Stimulated activated CD4-positive, alpha-beta T cell treated with anti-CD3 and anti-CD28 coated beads, Interleukin-2, amount 100 ng/mL, for 24 hours (primary cell): ENCODE data around the gene TAS2R39.

Experiments
- DNase-seq, 2 donors: peaks; one replicate each; pipeline ENCODE4 v3.0.0-alpha.2; 2020

The TAS2R39 gene

DNA sequence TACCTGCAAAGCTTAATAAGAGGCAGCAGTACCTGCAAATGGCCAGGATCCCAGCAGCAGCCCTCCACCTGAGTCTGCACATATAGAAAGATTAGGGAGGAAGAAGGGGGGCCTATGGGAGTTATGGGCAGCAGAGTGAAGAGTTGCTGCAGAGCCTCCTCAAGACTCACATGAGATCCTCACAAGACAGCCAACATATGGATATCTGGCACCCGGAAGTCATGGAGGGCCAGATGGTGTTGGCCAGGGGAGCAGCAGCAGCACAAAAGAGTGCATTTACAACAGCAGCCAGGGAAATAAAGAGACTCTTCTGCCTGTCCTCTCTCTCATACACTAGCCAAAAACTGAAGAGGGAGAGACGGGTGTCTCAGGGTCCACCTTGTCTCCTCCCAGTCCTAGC is 34.6 kb downstream of the TAS2R39 start:
- DNase-seq: no peak

DNA sequence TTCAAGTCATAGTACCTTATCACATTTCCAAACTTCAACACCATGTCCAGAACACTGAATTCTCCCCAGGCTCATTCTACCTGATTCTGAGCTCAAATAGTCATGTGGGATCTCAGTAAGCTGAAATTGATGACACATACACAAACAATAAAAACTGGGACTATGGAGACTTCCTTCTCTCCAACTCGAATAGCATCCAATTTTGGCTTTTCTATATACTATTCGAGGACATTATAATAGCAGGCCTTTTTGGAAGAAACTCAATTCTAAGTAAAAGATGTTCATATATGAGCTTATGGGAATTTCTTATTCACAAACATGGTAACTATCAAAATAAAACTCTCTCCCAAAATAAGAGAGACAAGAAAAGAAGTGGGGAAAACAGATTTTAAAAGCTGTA is 38.1 kb downstream of the TAS2R39 start:
- no peak for DNase-seq

DNA sequence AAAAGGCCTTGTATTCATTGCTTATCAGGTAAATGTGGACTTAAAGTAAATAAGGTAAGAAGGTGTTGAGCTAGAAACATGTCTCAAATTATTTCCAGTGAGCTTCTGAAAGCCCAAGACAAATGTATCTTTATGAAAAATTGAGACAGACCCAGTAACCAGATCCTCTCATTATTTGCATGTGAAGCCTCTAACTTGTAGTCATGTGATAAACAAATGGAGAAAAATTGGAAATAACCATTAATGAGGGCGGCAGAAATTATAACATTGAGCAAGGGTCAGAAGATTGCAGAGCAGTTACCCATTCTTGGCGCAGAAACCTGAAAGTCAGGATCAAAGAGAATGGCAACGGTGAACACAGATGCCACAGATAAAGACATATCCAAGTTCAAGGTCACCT is 38.5 kb downstream of the TAS2R39 start, which contains the start of gene TAS2R40:
Gene TAS2R40 (plus strand): TSS at position 301 of the 400 bp plus-strand sequence. CDS start 42 bp downstream, at position 343.
- no peak for DNase-seq

DNA sequence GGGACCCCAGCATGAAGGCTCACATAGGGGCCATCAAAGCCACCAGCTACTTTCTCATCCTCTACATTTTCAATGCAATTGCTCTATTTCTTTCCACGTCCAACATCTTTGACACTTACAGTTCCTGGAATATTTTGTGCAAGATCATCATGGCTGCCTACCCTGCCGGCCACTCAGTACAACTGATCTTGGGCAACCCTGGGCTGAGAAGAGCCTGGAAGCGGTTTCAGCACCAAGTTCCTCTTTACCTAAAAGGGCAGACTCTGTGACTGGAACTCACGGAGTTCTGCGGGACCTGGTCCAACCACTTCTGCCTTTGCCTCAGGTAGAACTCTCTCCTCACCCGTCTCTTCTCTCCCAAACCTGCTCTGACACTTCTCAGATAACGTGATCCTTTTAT is 39.6 kb downstream of the TAS2R39 start:
- DNase-seq: no peak

DNA sequence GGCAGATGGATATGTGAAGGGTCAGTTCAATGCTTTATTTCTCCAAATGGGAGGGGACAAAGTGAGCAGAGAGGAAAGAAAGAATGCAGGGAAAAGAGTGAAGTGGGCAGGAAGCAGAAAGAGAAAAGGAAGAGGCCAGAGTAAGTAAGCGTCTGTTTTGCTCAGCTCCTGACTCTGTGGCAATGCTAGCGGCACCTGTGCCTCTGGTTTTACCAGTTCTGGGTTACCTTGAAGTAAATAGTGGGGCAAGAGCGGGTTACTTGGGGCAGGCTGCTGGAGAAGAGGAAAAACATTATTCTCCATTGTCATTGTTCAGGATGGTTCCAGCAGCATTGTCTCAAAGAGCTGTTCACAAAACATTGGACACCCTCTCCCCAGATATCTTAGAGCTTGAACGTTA is 40.6 kb downstream of the TAS2R39 start:
- DNase-seq: no peak

DNA sequence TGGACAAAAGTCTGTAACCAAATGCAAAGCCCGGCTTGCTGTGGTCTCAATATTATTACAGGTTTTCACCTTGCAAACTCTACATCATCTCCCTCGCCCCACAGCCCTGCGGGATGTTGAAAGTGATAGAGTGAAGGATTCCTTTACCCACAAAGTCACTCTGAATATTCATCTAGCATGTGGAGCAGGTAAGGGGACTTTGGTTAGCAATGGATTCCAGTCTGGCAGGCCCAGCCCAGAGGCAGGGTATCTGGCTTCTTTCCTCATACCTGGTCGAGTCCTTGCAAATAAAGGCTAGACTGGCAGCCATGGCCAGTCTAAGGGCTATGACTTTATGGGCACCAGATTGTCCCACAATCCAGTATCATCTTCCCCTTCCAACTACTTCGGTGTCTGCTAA is 41.8 kb downstream of the TAS2R39 start:
- DNase-seq: no peak

DNA sequence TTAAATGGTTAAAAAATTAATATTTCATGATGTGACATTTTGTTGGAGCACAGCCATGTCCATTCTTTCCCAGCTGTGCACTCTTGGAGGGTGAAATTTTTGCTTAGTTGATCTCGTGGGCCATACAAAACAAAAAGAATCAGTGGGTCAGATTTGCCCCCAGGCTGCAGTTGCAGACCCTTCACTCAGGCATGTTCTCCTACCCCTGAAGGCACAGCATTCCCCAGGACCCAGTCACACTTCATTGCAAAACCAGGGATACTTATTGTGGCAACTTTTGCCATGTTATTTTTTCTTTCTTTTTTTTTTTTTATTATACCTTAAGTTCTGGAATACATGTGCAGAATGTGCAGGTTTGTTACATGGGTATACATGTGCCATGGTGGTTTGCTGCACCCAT is 44.6 kb downstream of the TAS2R39 start:
- no peak for DNase-seq

DNA sequence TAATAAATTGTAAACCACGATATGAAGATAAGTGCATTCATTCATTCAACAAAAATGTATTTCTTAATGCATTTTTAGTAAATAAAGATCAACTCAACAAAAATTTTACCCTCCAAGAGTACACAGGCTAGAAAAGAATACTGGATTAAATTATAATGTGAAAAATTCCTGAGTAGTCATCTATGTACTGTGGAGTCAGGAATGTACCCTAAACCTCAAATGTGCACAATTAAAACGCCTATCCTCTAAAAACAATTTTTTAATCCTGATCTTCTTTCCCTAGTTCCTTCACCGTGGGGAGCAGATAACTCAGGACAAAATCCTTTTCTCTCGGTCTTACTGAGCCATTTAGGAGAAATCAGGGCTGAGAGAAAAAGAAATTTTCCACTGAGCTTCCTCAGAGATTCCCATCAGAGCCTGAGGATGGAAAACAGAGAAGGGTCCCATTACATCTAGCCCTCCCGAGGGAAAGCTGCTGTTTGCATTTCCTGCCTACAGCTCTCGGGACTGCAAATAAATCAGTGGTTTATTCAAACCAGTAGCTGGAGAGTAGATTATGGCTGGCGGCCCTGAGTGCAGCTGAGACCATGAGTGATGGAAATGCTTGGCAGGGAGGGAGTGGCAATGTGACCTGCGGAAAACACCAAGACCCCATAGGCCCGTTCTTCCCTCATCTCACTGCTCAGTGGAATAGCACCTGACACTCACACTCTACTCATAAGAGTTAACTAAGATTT is 46.0 kb downstream of the TAS2R39 start:
- no peak for DNase-seq

DNA sequence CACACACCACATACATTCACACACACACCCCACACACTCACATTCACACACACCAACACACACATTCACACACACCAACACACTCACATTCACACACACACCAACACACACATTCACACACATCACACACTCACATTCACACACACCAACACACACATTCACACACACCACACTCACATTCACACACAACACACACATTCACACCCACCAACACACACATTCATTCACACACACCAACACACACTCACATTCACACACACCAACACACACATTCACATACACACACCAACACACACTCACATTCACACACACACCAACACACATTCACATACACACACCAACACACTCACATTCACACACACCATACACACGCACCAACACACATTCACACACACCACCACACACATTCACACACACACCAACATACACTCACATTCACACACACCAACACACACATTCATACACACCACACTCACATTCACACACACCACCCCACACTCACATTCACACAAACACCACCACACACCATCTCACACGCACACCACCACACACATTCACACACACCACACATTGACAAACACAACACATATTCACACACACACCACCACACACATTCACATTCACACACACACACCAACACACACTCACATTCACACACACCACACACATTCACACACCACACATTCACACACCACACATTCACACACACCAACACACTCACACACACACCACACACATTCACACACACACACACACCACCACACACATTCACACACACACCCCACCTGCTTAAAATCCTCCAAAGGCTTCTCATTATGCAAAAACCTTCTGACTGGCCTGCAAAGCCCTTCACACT is 47.6 kb downstream of the TAS2R39 start:
- DNase-seq: no peak
